Calu3 (cell line): ENCODE measurements around the gene FAM118B. TPM values are rescaled to one million over a fixed set of nuclear protein-coding genes. Genes with fewer than 3 reads are reported as not detected.

Experiments used
- BruUV-seq: library from RNA; stranded (reverse); fragments of 400-500 nt; replicated peaks from 2 replicates; lab custom pipeline; 2021; lab: Mats Ljungman, UMichigan
- CTCF ChIA-PET: fragments of 300-600 bp; sonication (Branson Sonifier 250); formaldehyde crosslinking; loops from one replicate; lab custom pipeline; 2022; ENCODE audit warnings: antibody characterized with exemption; lab: Charles Lee
- DNase-seq: peaks from one replicate; pipeline ENCODE4 v3.0.0; 2022
- H3K27ac Mint-ChIP-seq: one replicate; pipeline ENCODE4 v1.8.0; 2022; ENCODE audit warnings: mixed read lengths; ENCODE audit not compliant: unreplicated experiment
- H3K27me3 Mint-ChIP-seq: one replicate; pipeline ENCODE4 v1.8.0; 2022; ENCODE audit warnings: mixed read lengths; ENCODE audit not compliant: unreplicated experiment
- H3K36me3 Mint-ChIP-seq: one replicate; pipeline ENCODE4 v1.8.0; 2022; ENCODE audit warnings: mild to moderate bottlenecking, moderate library complexity, mixed read lengths; ENCODE audit not compliant: insufficient read depth, unreplicated experiment
- H3K4me1 Mint-ChIP-seq: one replicate; pipeline ENCODE4 v1.8.0; 2022; ENCODE audit warnings: mild to moderate bottlenecking, low read depth, mixed read lengths; ENCODE audit not compliant: unreplicated experiment
- H3K4me3 Mint-ChIP-seq: one replicate; pipeline ENCODE4 v1.8.0; 2022; ENCODE audit warnings: mild to moderate bottlenecking, low read depth, moderate library complexity, mixed read lengths; ENCODE audit not compliant: unreplicated experiment
- H3K9me3 Mint-ChIP-seq: one replicate; pipeline ENCODE4 v1.8.0; 2022; ENCODE audit warnings: low read depth, mixed read lengths; ENCODE audit not compliant: unreplicated experiment
- CTCF ChIP-seq: fragments of 200-600 bp; IDR thresholded peaks from one replicate; pipeline ENCODE4 v1.8.0; 2022; ENCODE audit warnings: antibody characterized with exemption; ENCODE audit not compliant: unreplicated experiment
- intact Hi-C: fragments of 100-400 bp; cut with micrococcal nuclease; formaldehyde crosslinking; loops from one replicate; pipeline ENCODE4 v1.10.0; 2022; ENCODE audit not compliant: unreplicated experiment
- total RNA-seq: library from RNA; stranded (reverse); gene quantifications from 2 replicates; pipeline ENCODE4 v1.2.3, GENCODE V29; 2022

FAM118B gene
- total RNA-seq, 1 experiment from 2014 or later: 15.7 TPM

GRCh38 chr11:126277780-126278179, 66.2 kb downstream of the FAM118B start:
- H3K27me3 Mint-ChIP-seq: no peaks in the 10 kb centered on the region
- no peak overlapping the region for H3K27ac Mint-ChIP-seq
- no TSS peak for BruUV-seq
- DNase-seq: no peak
- H3K36me3 Mint-ChIP-seq: peaks cover 37% of the 10 kb centered on the region
- TF ChIP-seq CTCF: no peak
- no peak overlapping the region for H3K4me3 Mint-ChIP-seq
- intact Hi-C loops: no loop called here
- no peaks in the 10 kb centered on the region for H3K4me1 Mint-ChIP-seq
- CTCF ChIA-PET: no interaction called here
- H3K9me3 Mint-ChIP-seq: no peaks in the 10 kb centered on the region

DNA sequence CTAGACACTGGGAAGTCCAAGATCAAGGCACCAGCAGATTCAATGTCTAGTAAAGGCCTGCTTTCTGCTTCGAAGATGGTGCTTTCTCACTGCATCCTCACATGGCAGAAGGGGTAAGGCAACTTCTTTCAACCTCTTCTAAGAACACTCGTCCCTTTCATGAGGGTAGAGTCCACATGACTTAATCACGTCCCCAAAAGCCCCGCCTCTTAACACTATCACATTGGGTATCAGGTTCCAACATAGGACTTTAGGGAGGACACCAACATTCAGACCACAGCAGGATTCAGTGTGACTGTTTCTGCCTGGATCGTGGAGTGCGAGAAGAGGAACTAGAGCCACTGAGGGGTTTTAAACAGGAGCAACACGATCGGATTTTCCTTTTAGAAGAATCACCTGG, 67.6 kb downstream of the FAM118B start:
- no TSS peak for BruUV-seq
- CTCF ChIA-PET: no interaction called here
- Mint-ChIP-seq H3K4me1 (no peaks in the 10 kb centered on the region), H3K27ac (peak overlapping the region; percentile 19), H3K4me3 (no peak overlapping the region), H3K9me3 (no peaks in the 10 kb centered on the region), H3K27me3 (no peaks in the 10 kb centered on the region), H3K36me3 (peaks cover 40% of the 10 kb centered on the region)
- intact Hi-C loops: no loop called here
- TF ChIP-seq CTCF: no peak
- DNase-seq: no peak

- H3K36me3 Mint-ChIP-seq: peaks cover 30% of the 10 kb centered on the region
- BruUV-seq: no TSS peak
- DNase-seq: no peak
- H3K4me1 Mint-ChIP-seq: peaks cover 8% of the 10 kb centered on the region
- H3K27me3 Mint-ChIP-seq: no peaks in the 10 kb centered on the region
- no peaks in the 10 kb centered on the region for H3K9me3 Mint-ChIP-seq
- no peak overlapping the region for H3K27ac Mint-ChIP-seq
- no peak for TF ChIP-seq CTCF
- CTCF ChIA-PET: interaction anchor here (0.6 kb wide), 1 partner anchor 20 kb away, joined by 3 read pairs; no protein-coding TSS in a partner anchor
- intact Hi-C loops: no loop called here
- H3K4me3 Mint-ChIP-seq: no peak overlapping the region
These were observed 69.0 kb downstream of the FAM118B start for GRCh38 chr11:126280595-126280994.

GRCh38 chr11:126281245-126281644, 69.7 kb downstream of the FAM118B start:
- peak overlapping the region; percentile 79 for H3K4me3 Mint-ChIP-seq
- intact Hi-C loops: no loop called here
- CTCF ChIA-PET: no interaction called here
- no peak overlapping the region for H3K27ac Mint-ChIP-seq
- peaks cover 8% of the 10 kb centered on the region for H3K4me1 Mint-ChIP-seq
- H3K36me3 Mint-ChIP-seq: peaks cover 24% of the 10 kb centered on the region
- H3K27me3 Mint-ChIP-seq: no peaks in the 10 kb centered on the region
- no peaks in the 10 kb centered on the region for H3K9me3 Mint-ChIP-seq
- TF ChIP-seq CTCF: no peak
- BruUV-seq: no TSS peak
- DNase-seq: no peak
